Heart right ventricle (tissue), 16 donors: Measurements from ENCODE around the gene CCNE1. TPM values are rescaled to one million over a fixed set of nuclear protein-coding genes. Genes with fewer than 3 reads are reported as not detected.

ENCODE experiments used
- ATAC-seq, 8 donors: fragments of 200-7000 bp; cut with Tn5 transposase; one replicate each; pipeline ENCODE4 v1.9.1; 2020; ENCODE audit warnings: mild to moderate bottlenecking in 8 of 8, moderate library complexity in 8 of 8, moderate number of reproducible peaks in 1 of 8
- DNase-seq, 2 donors: peaks; one replicate each; pipeline ENCODE4 v3.0.0-alpha.2; 2020
- H3K27ac ChIP-seq, 10 donors: fragments of 200-600 bp; sonication (generic) in 2 of 10; one replicate each; pipeline versions ENCODE4 v1.5.0 to v1.8.0; 2020 to 2022; ENCODE audit warnings: mild to moderate bottlenecking in 3 of 10
- H3K27me3 ChIP-seq, 7 donors: fragments of 200-600 bp; one replicate each; pipeline ENCODE4 v1.8.0; 2021 to 2022; ENCODE audit warnings: mild to moderate bottlenecking in 2 of 7
- H3K36me3 ChIP-seq, 9 donors: fragments of 200-600 bp; sonication (generic) in 1 of 9; one replicate each; pipeline versions ENCODE4 v1.5.0 to v1.8.0; 2020 to 2022; ENCODE audit warnings: mild to moderate bottlenecking in 2 of 9
- H3K4me1 ChIP-seq, 9 donors: fragments of 200-600 bp; sonication (generic) in 1 of 9; one replicate each; pipeline versions ENCODE4 v1.5.0 to v1.8.0; 2020 to 2022; ENCODE audit warnings: mild to moderate bottlenecking in 4 of 9
- H3K4me3 ChIP-seq, 10 donors: fragments of 200-600 bp; sonication (generic) in 2 of 10; one replicate each; pipeline versions ENCODE4 v1.5.0 to v1.8.0; 2020 to 2022; ENCODE audit warnings: mild to moderate bottlenecking in 7 of 10, moderate library complexity in 2 of 10
- H3K9me3 ChIP-seq, 11 donors: fragments of 200-600 bp in 10 of 11; sonication (generic) in 2 of 11; one replicate each; pipeline versions ENCODE4 v1.5.0 to v1.8.0; 2013 to 2022; ENCODE audit warnings: mild to moderate bottlenecking in 2 of 11, control low read depth in 1 of 11, moderate library complexity in 1 of 11
- WGBS, 2 donors: extraction: QIAGEN DNeasy Blood & Tissue Kit; methylation state at CpG; one replicate each; pipeline ENCODE4 v1.1.7; 2013; ENCODE audit warnings: inconsistent platforms in 1 of 2; 5-methylcytosine and 5-hydroxymethylcytosine counted together
- intact Hi-C, 10 donors: fragments of 100-400 bp; cut with DNase I; formaldehyde crosslinking; loops; one replicate each; pipeline versions ENCODE4 v1.11.1 to v1.14.2; 2022
- polyA plus RNA-seq, 2 donors: library from polyadenylated mRNA; stranded (reverse); fragments of 200-250 nt; gene quantifications; one replicate each; pipeline ENCODE4 v1.2.3, GENCODE V29; 2013
- total RNA-seq, 10 donors: library from RNA; stranded (reverse); fragmentation: NEBNext Ultra II Directional in 3 of 10; extraction: Animal tissue kit (Norgen Biotek cat#: 25700) in 3 of 10; gene quantifications; one replicate each; pipeline versions ENCODE4 v1.2.1 to v1.2.4, GENCODE V29; 2021 to 2023
- TF ChIP-seq, protein P1 (sequence below), 9 donors: fragments of 200-600 bp; sonication (generic) in 2 of 9; IDR thresholded peaks; one replicate each; pipeline versions ENCODE4 v1.5.0 to v1.8.0; 2021 to 2022; ENCODE audit warnings: antibody characterized with exemption in 9 of 9, mild to moderate bottlenecking in 5 of 9, moderate library complexity in 1 of 9
- donor health status: Arrhythmogenic right ventricular cardiomyopathy.
- donor health status: ischemic (EF 13 %, LVEDD 7.1; RV severe dilation, severe dysfunction).
- donor health status: healthy with polysubstance abuse.
- donor health status: DM: no; HTN: yes; CAD: no.
- donor health status: DM: no; HTN: no; CAD: no.
- donor health status: ischemic (EF 25% LVEDD 6.9; RV normal size, moderate dysfunction).
- donor health status: ischemic (EF 25% LVEDD 5.7; RV mildly dilated, moderate dysfunction).
- donor health status: healthy.
- donor health status: DM: yes; HTN: yes; CAD: no.
- donor health status: Ischemic cardiomyopathy.
- donor health status: ischemic (EF 35%, LVEDD 5.7; RV mildly dilated, moderate dysfunction).
- donor health status: nonischemic (EF 11% LVEDD 7.7; RV severe dilation, severe dysfunction).
- donor health status: DM: yes; HTN: yes; CAD: no.
- donor health status: PGD.
- donor health status: ischemic (EF 29% LVEDD 5.4; RV normal size, mild dysfunction).
- donor health status: nonischemic (EF 23%, LVEDD 6.1; RV moderate dilation, normal function).

The CCNE1 gene
- total and polyA plus RNA-seq, 12 donors = 1.4 to 4.0 (median 2.4) TPM

DNA sequence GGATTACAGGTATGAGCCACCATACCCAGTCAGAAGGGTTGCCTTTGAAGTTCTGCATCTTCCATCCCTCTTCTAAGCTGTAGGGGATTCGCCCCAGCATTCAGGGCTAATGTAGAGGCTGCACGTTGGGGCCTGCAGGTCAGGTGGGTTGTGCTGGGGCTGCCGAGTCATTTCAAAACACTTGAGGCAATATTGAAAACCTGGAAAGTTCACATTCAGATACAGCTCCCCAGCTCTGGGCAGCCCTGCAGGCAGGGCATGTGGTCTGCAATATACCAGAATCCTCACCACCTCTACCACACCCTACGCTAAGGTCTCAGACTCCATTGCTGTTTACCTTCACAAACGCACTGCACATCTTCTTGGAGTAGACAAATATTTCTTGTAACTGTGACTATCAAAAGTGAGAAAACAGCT is 24.6 kb downstream of the CCNE1 start:
- Histone ChIP-seq H3K36me3 (no peaks in the 10 kb centered on the region), H3K27me3 (peaks cover 0 to 34% (median 18%) of the 10 kb centered on the region in 7 donors), H3K4me1 (no peaks in the 10 kb centered on the region), H3K4me3 (no peak overlapping the region), H3K27ac (no peak overlapping the region), H3K9me3 (no peaks in the 10 kb centered on the region)
- TF ChIP-seq, protein P1, sequence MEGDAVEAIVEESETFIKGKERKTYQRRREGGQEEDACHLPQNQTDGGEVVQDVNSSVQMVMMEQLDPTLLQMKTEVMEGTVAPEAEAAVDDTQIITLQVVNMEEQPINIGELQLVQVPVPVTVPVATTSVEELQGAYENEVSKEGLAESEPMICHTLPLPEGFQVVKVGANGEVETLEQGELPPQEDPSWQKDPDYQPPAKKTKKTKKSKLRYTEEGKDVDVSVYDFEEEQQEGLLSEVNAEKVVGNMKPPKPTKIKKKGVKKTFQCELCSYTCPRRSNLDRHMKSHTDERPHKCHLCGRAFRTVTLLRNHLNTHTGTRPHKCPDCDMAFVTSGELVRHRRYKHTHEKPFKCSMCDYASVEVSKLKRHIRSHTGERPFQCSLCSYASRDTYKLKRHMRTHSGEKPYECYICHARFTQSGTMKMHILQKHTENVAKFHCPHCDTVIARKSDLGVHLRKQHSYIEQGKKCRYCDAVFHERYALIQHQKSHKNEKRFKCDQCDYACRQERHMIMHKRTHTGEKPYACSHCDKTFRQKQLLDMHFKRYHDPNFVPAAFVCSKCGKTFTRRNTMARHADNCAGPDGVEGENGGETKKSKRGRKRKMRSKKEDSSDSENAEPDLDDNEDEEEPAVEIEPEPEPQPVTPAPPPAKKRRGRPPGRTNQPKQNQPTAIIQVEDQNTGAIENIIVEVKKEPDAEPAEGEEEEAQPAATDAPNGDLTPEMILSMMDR (IDR thresholded peaks at IDR 0.05) = no peak
- 80 to 85% methylated on average over 5 of the region's 5 CpGs for WGBS, 2 donors
- ATAC-seq (no peak), DNase-seq (no peak)
- intact Hi-C loops = no loop called here

DNA sequence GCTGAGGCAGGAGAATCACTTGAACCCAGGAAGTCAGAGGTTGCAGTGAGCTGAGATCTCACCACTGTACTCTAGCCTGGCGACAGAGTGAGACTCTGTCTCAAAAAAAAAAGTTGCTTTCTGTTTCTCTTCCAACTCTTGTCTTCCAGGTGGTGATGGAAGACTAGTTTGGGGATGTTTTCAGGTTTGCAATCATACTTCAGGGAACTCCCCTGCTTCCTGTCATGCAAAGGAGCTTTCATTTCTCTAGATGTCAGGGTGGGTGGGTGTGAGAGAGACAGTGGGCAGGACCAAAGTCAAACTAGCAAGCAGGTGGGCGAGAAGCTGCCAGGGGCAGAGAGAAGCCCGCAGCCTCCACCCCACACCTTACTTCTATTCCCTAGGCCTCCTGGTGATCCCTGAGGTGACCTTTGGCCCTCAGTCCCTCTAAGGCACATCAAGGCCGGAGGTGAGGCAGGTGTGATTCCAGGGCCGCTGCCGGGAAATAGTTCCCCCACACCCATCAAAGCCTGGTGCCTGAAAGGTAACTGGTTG is 25.7 kb downstream of the CCNE1 start:
- ATAC-seq = no peak
- Histone ChIP-seq H3K36me3 (no peaks in the 10 kb centered on the region), H3K27ac (no peak overlapping the region), H3K27me3 (peaks cover 0 to 30% (median 14%) of the 10 kb centered on the region in 7 donors), H3K4me1 (no peaks in the 10 kb centered on the region), H3K9me3 (no peaks in the 10 kb centered on the region), H3K4me3 (no peak overlapping the region)
- intact Hi-C loops = no loop called here
- DNase-seq = no peak
- 76 to 83% methylated on average over 6 of the region's 6 CpGs for whole genome bisulfite sequencing, 2 donors
- TF ChIP-seq, protein P1 (IDR thresholded peaks at IDR 0.05) = no peak

DNA sequence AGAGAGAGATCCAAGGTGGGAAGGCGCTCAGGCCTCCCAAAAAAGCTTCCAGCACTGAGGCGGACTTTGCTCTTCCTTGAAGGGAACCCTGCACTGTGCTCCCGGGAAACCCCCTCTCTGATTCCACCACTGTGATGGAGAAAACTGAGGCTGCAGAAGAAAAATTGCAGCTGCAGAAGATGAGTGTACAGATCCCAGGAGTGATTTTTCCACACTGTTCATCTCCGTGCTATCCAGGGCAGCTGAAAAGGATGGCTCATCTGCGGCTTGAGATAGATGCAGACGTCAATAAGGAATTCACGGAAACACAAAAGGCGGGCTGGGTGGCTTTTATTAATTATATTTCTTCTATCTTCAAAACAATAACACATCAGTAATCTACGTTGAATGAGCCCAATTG is 26.2 kb downstream of the CCNE1 start:
- no peak overlapping the region for H3K4me3 ChIP-seq
- H3K36me3 ChIP-seq = no peaks in the 10 kb centered on the region
- DNase-seq = no peak
- peaks cover 0 to 25% (median 11%) of the 10 kb centered on the region in 7 donors for H3K27me3 ChIP-seq
- no peak overlapping the region for H3K27ac ChIP-seq
- H3K4me1 ChIP-seq = peaks cover 0 to 4% (median 3%) of the 10 kb centered on the region in 9 donors
- intact Hi-C loops = no loop called here
- H3K9me3 ChIP-seq = no peaks in the 10 kb centered on the region
- 88 to 91% methylated on average over 9 of the region's 9 CpGs for WGBS, 2 donors
- TF ChIP-seq, protein P1 (IDR thresholded peaks at IDR 0.05) = no peak
- ATAC-seq = no peak

DNA sequence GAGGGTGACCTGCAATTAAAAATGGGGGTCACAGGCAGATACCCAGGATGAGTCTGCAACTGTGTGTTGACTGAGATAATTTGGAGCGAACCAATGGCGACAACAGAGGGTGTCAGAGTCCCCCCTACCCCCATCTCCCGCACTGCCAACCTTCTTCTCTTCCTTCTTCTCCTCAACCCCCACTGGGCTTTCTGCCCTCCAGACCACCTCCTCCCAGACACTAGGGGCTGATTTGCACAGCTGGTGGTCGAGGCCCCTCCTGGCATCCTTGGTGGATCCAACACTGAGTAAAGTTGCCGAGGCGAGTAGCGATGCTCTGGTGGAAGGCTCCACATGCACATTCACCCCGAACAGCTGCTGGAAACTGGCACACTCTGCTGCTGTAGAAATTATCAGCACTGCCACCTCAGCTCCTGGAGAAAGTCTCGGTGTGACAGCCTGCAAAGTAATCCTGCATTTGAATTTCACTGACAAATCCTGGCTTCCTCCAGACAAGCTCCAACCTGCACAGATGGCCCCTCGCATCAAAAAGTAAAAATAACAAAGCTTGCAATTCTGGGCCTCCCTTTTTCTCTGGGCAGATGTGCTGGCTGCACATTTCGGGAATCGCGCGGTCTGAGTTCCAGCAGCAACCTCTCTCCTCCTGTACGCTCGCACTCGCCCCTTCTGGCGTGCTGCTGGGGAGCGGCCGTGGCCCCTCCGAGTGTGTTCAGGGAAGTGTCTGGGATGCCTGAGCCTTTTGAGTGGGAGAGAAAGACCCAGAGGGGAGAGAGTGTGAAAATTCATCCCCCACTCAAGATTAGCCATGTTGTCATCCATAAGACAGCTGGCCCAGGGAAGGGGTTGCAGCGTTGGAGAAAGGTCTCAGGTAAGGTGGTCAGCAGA is 28.5 kb downstream of the CCNE1 start:
- no peaks in the 10 kb centered on the region for H3K36me3 ChIP-seq
- TF ChIP-seq, protein P1 (IDR thresholded peaks at IDR 0.05) = no peak
- H3K4me1 ChIP-seq = peaks cover 2 to 19% (median 17%) of the 10 kb centered on the region in 9 donors
- no peak for ATAC-seq
- H3K27me3 ChIP-seq = peaks cover 0 to 20% (median 5%) of the 10 kb centered on the region in 7 donors
- no peaks in the 10 kb centered on the region for H3K9me3 ChIP-seq
- no peak overlapping the region for H3K4me3 ChIP-seq
- WGBS, 2 donors = 71 to 74% methylated on average over 22 of the region's 22 CpGs
- intact Hi-C loops = no loop called here
- no peak overlapping the region for H3K27ac ChIP-seq
- no peak for DNase-seq
